Measurements from ENCODE around the gene AHSG. TPM values are rescaled to one million over a fixed set of nuclear protein-coding genes. Genes with fewer than 3 reads are reported as not detected.
"Not testable (repeated sequence)": the region's sequence is repeated elsewhere in the genome, so short reads cannot be mapped to it uniquely, and the experiment has no call there.

Gene AHSG
- not detected for total RNA-seq

- intact Hi-C loops (cut with DNase I), result no loop called here
- DNase-seq (ENCODE audit: low spot score) (no peak), ATAC-seq (no peak)
Observed at GRCh38 chr3:186612721-186613636, at the start of gene AHSG. AHSG (plus strand) TSS chr3:186613060; CDS start chr3:186613142, 82 bp downstream.

- DNase-seq (ENCODE audit: low spot score) (no peak), ATAC-seq (no peak)
- intact Hi-C loops (cut with DNase I), result no loop called here
Observed at GRCh38 chr3:186564586-186564985, 48.3 kb upstream of the AHSG start.

- intact Hi-C loops (cut with DNase I), result no loop called here
Observed at GRCh38 chr3:186566772-186567071, 46.1 kb upstream of the AHSG start.

GRCh38 chr3:186567072-186567921 lies 45.6 kb upstream of the AHSG start, which contains the start of gene TBCCD1:
TBCCD1 (minus strand) TSS chr3:186567339; CDS start chr3:186564329, 3,010 bp downstream.
- intact Hi-C loops (cut with DNase I), result no loop called here
- DNase-seq (ENCODE audit: low spot score), result peak; percentile 94
- peak; percentile 81 for ATAC-seq

More at GRCh38 chr3:186566772-186567071, 46.1 kb upstream of the AHSG start:
- ATAC-seq (no peak), DNase-seq (ENCODE audit: low spot score) (no peak)

- ATAC-seq; DNase-seq (ENCODE audit: low spot score); intact Hi-C loops (cut with DNase I): not testable (repeated sequence)
Observed at GRCh38 chr3:186569361-186569760, 43.5 kb upstream of the AHSG start.

GRCh38 chr3:186569779-186570095 lies 43.1 kb upstream of the AHSG start:
- ATAC-seq, result no peak
- intact Hi-C loops (cut with DNase I), result no loop called here
- DNase-seq (ENCODE audit: low spot score), result no peak

- intact Hi-C loops (cut with DNase I), result no loop called here
- DNase-seq (ENCODE audit: low spot score), result peak; percentile 99
- peak; percentile 98 for ATAC-seq
Observed at GRCh38 chr3:186570096-186570940, 42.5 kb upstream of the AHSG start, which contains the start of gene DNAJB11. DNAJB11 (plus strand) TSS chr3:186570720; CDS start chr3:186570898, 178 bp downstream.

GRCh38 chr3:186570941-186571643 lies 41.8 kb upstream of the AHSG start:
- no peak for ATAC-seq
- no peak for DNase-seq (ENCODE audit: low spot score)
- intact Hi-C loops (cut with DNase I), result no loop called here

- intact Hi-C loops (cut with DNase I), result no loop called here
- DNase-seq (ENCODE audit: low spot score) (no peak), ATAC-seq (no peak)
Observed at GRCh38 chr3:186571644-186572013, 41.2 kb upstream of the AHSG start.

- intact Hi-C loops (cut with DNase I), result no loop called here
- ATAC-seq (no peak), DNase-seq (ENCODE audit: low spot score) (no peak)
Observed at GRCh38 chr3:186577521-186577920, 35.3 kb upstream of the AHSG start.

GRCh38 chr3:186580785-186581184 lies 32.1 kb upstream of the AHSG start:
- DNase-seq (ENCODE audit: low spot score) (no peak), ATAC-seq (no peak)
- intact Hi-C loops (cut with DNase I), result no loop called here

GRCh38 chr3:186582541-186582940 lies 30.3 kb upstream of the AHSG start:
- DNase-seq (ENCODE audit: low spot score) (no peak), ATAC-seq (no peak)
- intact Hi-C loops (cut with DNase I), result no loop called here

- intact Hi-C loops (cut with DNase I), result no loop called here
- no peak for DNase-seq (ENCODE audit: low spot score)
- no peak for ATAC-seq
Observed at GRCh38 chr3:186583831-186584230, 29.0 kb upstream of the AHSG start.

- DNase-seq (ENCODE audit: low spot score); ATAC-seq; intact Hi-C loops (cut with DNase I): not testable (repeated sequence)
Observed at GRCh38 chr3:186586245-186586644, 26.6 kb upstream of the AHSG start.

- intact Hi-C loops (cut with DNase I), result no loop called here
- DNase-seq (ENCODE audit: low spot score) (no peak), ATAC-seq (no peak)
Observed at GRCh38 chr3:186587183-186587582, 25.7 kb upstream of the AHSG start.

GRCh38 chr3:186588632-186589031 lies 24.2 kb upstream of the AHSG start:
- ATAC-seq, result no peak

GRCh38 chr3:186589121-186589520 lies 23.7 kb upstream of the AHSG start:
- intact Hi-C loops (cut with DNase I), result no loop called here
- DNase-seq (ENCODE audit: low spot score) (no peak), ATAC-seq (no peak)

More at GRCh38 chr3:186588632-186589031, 24.2 kb upstream of the AHSG start:
- DNase-seq (ENCODE audit: low spot score), result no peak
- intact Hi-C loops (cut with DNase I), result no loop called here

GRCh38 chr3:186589856-186590579 lies 22.8 kb upstream of the AHSG start:
- intact Hi-C loops (cut with DNase I), result no loop called here
- DNase-seq (ENCODE audit: low spot score) (no peak), ATAC-seq (no peak)
